SH-SY5Y (cell line): ENCODE results near the gene RNF214.

Experiments used
- GATA2 ChIP-seq: IDR thresholded peaks from 2 replicates; pipeline ENCODE4 v1.6.1; 2011; ENCODE audit warnings: mild to moderate bottlenecking, low read depth, low read length
- GATA3 ChIP-seq: IDR thresholded peaks from 2 replicates; pipeline ENCODE4 v1.6.1; 2011; ENCODE audit warnings: low read depth, mild to moderate bottlenecking, low read length, moderate library complexity

The RNF214 gene

GRCh38 chr11:117232092-117232878 is at the start of gene RNF214:
Gene RNF214 (plus strand): TSS chr11:117232671. CDS start chr11:117234273, 1,602 bp downstream.
- TF ChIP-seq GATA3 (no peak), GATA2 (no peak)

- TF ChIP-seq GATA2 (no peak), GATA3 (no peak)
Measured at GRCh38 chr11:117183724-117184349, 48.6 kb upstream of the RNF214 start.

GRCh38 chr11:117185736-117186430 is 46.6 kb upstream of the RNF214 start:
- no peak for TF ChIP-seq GATA2
- no peak for TF ChIP-seq GATA3

GRCh38 chr11:117186431-117186761 is 46.1 kb upstream of the RNF214 start:
- TF ChIP-seq GATA2: no peak
- no peak for TF ChIP-seq GATA3

- no peak for TF ChIP-seq GATA3
- no peak for TF ChIP-seq GATA2
Measured at GRCh38 chr11:117187007-117187406, 45.5 kb upstream of the RNF214 start.

GRCh38 chr11:117187428-117187798 is 45.1 kb upstream of the RNF214 start:
- no peak for TF ChIP-seq GATA3
- TF ChIP-seq GATA2: no peak

- no peak for TF ChIP-seq GATA2
- no peak for TF ChIP-seq GATA3
Measured at GRCh38 chr11:117187799-117188481, 44.5 kb upstream of the RNF214 start.

- TF ChIP-seq GATA3: no peak
- TF ChIP-seq GATA2: no peak
Measured at GRCh38 chr11:117188620-117189081, 43.8 kb upstream of the RNF214 start.

GRCh38 chr11:117189191-117189940 is 43.1 kb upstream of the RNF214 start:
- no peak for TF ChIP-seq GATA2
- no peak for TF ChIP-seq GATA3

- TF ChIP-seq GATA3 (no peak), GATA2 (no peak)
Measured at GRCh38 chr11:117189941-117190544, 42.4 kb upstream of the RNF214 start.

- TF ChIP-seq GATA3 (no peak), GATA2 (no peak)
Measured at GRCh38 chr11:117191680-117192400, 40.6 kb upstream of the RNF214 start.

- TF ChIP-seq GATA3 (no peak), GATA2 (no peak)
Measured at GRCh38 chr11:117192401-117192875, 40.0 kb upstream of the RNF214 start.
